Peyer's patch (tissue), 4 donors: ENCODE results near the gene MYOF.

Experiments
- POLR2A ChIP-seq, 2 donors: fragments of 450-650 bp; IDR thresholded peaks; one replicate each; pipeline ENCODE4 v1.5.1; 2017; ENCODE audit warnings: antibody characterized with exemption in 2 of 2, mild to moderate bottlenecking in 2 of 2, moderate library complexity in 2 of 2
- TF ChIP-seq, protein P1 (sequence below), 6 experiments: fragments of 450-650 bp in 4 of 6; fragments of 200-600 bp in 2 of 6; sonication (generic) in 1 of 6; IDR thresholded peaks; one replicate each; pipeline ENCODE4 v1.5.1; 2017 to 2019; ENCODE audit warnings: antibody characterized with exemption in 6 of 6, mild to moderate bottlenecking in 3 of 6, moderate library complexity in 1 of 6

DNA sequence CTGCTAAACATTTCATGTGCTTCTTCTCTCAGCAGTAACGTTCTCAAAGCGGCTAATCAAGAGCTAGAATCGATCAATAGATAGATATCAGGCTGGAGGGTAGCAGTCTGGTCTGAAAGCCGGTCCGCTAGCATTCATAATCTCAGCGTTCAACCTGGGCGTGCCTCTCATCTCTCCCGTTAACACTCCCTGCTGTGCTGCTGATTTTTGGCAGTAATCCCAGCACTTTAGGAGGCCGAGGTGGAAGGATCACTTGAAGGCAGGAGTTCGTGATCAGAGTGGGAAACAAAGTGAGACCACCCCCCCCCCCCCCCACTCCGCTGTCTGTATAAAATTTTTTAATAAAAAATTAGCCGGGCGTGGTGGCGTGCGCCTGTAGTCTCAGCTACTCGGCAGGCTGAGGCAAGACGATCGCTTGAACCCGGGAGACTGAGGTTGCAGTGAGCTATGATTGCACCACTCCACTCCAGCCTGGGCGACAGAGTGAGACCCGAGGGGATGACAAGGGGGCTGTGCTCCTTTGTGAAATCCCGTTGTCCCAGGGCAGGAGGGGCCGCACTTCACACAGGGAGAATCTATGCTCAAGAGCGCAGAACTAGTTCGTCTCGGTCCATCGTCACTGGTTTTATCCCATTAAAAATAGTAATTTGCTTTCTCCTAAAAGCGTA is 13.7 kb upstream of the MYOF start:
- TF ChIP-seq, protein P1, sequence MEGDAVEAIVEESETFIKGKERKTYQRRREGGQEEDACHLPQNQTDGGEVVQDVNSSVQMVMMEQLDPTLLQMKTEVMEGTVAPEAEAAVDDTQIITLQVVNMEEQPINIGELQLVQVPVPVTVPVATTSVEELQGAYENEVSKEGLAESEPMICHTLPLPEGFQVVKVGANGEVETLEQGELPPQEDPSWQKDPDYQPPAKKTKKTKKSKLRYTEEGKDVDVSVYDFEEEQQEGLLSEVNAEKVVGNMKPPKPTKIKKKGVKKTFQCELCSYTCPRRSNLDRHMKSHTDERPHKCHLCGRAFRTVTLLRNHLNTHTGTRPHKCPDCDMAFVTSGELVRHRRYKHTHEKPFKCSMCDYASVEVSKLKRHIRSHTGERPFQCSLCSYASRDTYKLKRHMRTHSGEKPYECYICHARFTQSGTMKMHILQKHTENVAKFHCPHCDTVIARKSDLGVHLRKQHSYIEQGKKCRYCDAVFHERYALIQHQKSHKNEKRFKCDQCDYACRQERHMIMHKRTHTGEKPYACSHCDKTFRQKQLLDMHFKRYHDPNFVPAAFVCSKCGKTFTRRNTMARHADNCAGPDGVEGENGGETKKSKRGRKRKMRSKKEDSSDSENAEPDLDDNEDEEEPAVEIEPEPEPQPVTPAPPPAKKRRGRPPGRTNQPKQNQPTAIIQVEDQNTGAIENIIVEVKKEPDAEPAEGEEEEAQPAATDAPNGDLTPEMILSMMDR (IDR thresholded peaks at IDR 0.05), result no peak
- no peak for TF ChIP-seq POLR2A (IDR thresholded peaks at IDR 0.05)
